GM19035 (cell line): ENCODE data around the gene ZEB1.
"Not testable (repeated sequence)": the region's sequence is repeated elsewhere in the genome, so short reads cannot be mapped to it uniquely, and the experiment has no call there.

ENCODE experiments used
- ATAC-seq: cut with Tn5 transposase; IDR thresholded peaks from one replicate; pipeline ENCODE4 v1.9.1; 2021; ENCODE audit not compliant: unreplicated experiment

Gene ZEB1

GRCh38 chr10:31317652-31318381, 1.2 kb upstream of the ZEB1 start:
- ATAC-seq = no peak

- ATAC-seq = peak; percentile 68
These were observed 598 bp upstream of the ZEB1 start for GRCh38 chr10:31318382-31318853.

- peak; percentile 30 for ATAC-seq
These were observed 860 bp downstream of the ZEB1 start for GRCh38 chr10:31319602-31320549.

GRCh38 chr10:31320550-31321211, 1.7 kb downstream of the ZEB1 start:
- peak; percentile 21 for ATAC-seq

- ATAC-seq = no peak
These were observed 2.5 kb downstream of the ZEB1 start for GRCh38 chr10:31321396-31321941.

- no peak for ATAC-seq
These were observed 3.6 kb downstream of the ZEB1 start for GRCh38 chr10:31322647-31323046.

- ATAC-seq = no peak
These were observed 21.3 kb downstream of the ZEB1 start for GRCh38 chr10:31340343-31340742.

GRCh38 chr10:31341552-31341951, 22.5 kb downstream of the ZEB1 start:
- no peak for ATAC-seq

- ATAC-seq = no peak
These were observed 24.0 kb downstream of the ZEB1 start for GRCh38 chr10:31343009-31343408.

GRCh38 chr10:31343551-31343950, 24.5 kb downstream of the ZEB1 start:
- ATAC-seq = no peak

- ATAC-seq = no peak
These were observed 26.9 kb downstream of the ZEB1 start for GRCh38 chr10:31345886-31346285.

GRCh38 chr10:31346953-31347352, 27.9 kb downstream of the ZEB1 start:
- ATAC-seq = no peak

GRCh38 chr10:31347705-31348104, 28.7 kb downstream of the ZEB1 start:
- ATAC-seq = no peak

- no peak for ATAC-seq
These were observed 31.9 kb downstream of the ZEB1 start for GRCh38 chr10:31350891-31351290.

GRCh38 chr10:31352436-31353226, 33.6 kb downstream of the ZEB1 start:
- ATAC-seq = no peak

GRCh38 chr10:31353574-31353973, 34.6 kb downstream of the ZEB1 start:
- ATAC-seq = peak; percentile 94

GRCh38 chr10:31358688-31359330, 39.8 kb downstream of the ZEB1 start:
- no peak for ATAC-seq

- no peak for ATAC-seq
These were observed 41.0 kb downstream of the ZEB1 start for GRCh38 chr10:31359979-31360378.

- ATAC-seq = not testable (repeated sequence)
These were observed 42.5 kb downstream of the ZEB1 start for GRCh38 chr10:31361475-31361874.
